OCI-LY7 (cell line): ENCODE results near the gene IRX3. TPM values are rescaled to one million over a fixed set of nuclear protein-coding genes. Genes with fewer than 3 reads are reported as not detected.

ENCODE experiments used
- Bru-seq: library from RNA; stranded (reverse); fragments of 400-500 nt; gene quantifications from one replicate; lab custom pipeline; 2021; lab: Mats Ljungman, UMichigan
- BruChase-seq, 2 experiments: library from RNA; stranded (reverse); fragments of 400-500 nt; gene quantifications; one replicate each; lab custom pipeline; 2021; lab: Mats Ljungman, UMichigan
- BruUV-seq: library from RNA; stranded (reverse); fragments of 400-500 nt; replicated peaks from 2 replicates; lab custom pipeline; 2021; lab: Mats Ljungman, UMichigan
- CTCF ChIA-PET: fragments of 300-600 bp; sonication (Branson Sonifier 250); formaldehyde crosslinking; loops from one replicate; lab custom pipeline; 2022; ENCODE audit warnings: antibody characterized with exemption; ENCODE audit not compliant: unreplicated experiment; lab: Charles Lee
- POLR2A ChIA-PET: fragments of 300-600 bp; sonication (Branson Sonifier 250); formaldehyde crosslinking; loops from one replicate; lab custom pipeline; 2022; ENCODE audit warnings: antibody characterized with exemption; lab: Charles Lee
- DNase-seq: peaks from one replicate; pipeline ENCODE4 v3.0.0-alpha.2; 2015; ENCODE audit warnings: low spot score
- H2AFZ ChIP-seq: fragments of 200-600 bp; sonication (generic), shearing (Covaris generic); 2 replicates; pipeline ENCODE4 v1.6.1; 2014; ENCODE audit warnings: mild to moderate bottlenecking, antibody characterized with exemption, low read length, moderate library complexity
- H3K27ac ChIP-seq: fragments of 200-600 bp; sonication (generic); 2 replicates; pipeline ENCODE4 v1.5.1; 2014; ENCODE audit warnings: mixed run types, low read depth, mild to moderate bottlenecking, moderate library complexity, low read length, inconsistent platforms; ENCODE audit not compliant: poor library complexity, severe bottlenecking
- H3K36me3 ChIP-seq: fragments of 200-600 bp; sonication (generic); 2 replicates; pipeline ENCODE4 v1.6.1; 2014; ENCODE audit warnings: mild to moderate bottlenecking, antibody characterized with exemption, low read length, moderate library complexity, mixed read lengths; ENCODE audit not compliant: insufficient read depth
- H3K4me1 ChIP-seq: fragments of 200-600 bp; sonication (generic); 2 replicates; pipeline ENCODE4 v1.5.1; 2014; ENCODE audit warnings: mild to moderate bottlenecking, low read length; ENCODE audit not compliant: insufficient read depth, poor library complexity, severe bottlenecking
- H3K4me2 ChIP-seq: fragments of 200-600 bp; sonication (generic); 2 replicates; pipeline ENCODE4 v1.6.1; 2014; ENCODE audit warnings: mild to moderate bottlenecking, low read length
- H3K4me3 ChIP-seq: fragments of 200-600 bp; sonication (generic); 2 replicates; pipeline ENCODE4 v1.5.1; 2014; ENCODE audit warnings: mild to moderate bottlenecking, low read depth, low read length; ENCODE audit not compliant: poor library complexity, severe bottlenecking
- H3K79me2 ChIP-seq: fragments of 200-600 bp; sonication (generic); 2 replicates; pipeline ENCODE4 v1.6.1; 2016; ENCODE audit warnings: low read depth, mild to moderate bottlenecking, low read length, moderate library complexity, mixed read lengths; ENCODE audit not compliant: insufficient read depth
- H3K9me2 ChIP-seq: fragments of 200-600 bp; sonication (generic); 2 replicates; pipeline ENCODE4 v1.6.1; 2016; ENCODE audit warnings: mild to moderate bottlenecking, low read length, mixed read lengths; ENCODE audit not compliant: insufficient read depth
- H3K9me3 ChIP-seq: fragments of 200-600 bp; sonication (generic); 2 replicates; pipeline ENCODE4 v1.6.1; 2014; ENCODE audit warnings: mild to moderate bottlenecking, mixed run types, low read length, mixed read lengths
- H4K20me1 ChIP-seq: fragments of 200-600 bp; sonication (generic); 2 replicates; pipeline ENCODE4 v1.6.1; 2014; ENCODE audit warnings: mild to moderate bottlenecking, antibody characterized with exemption, low read length, moderate library complexity, mixed read lengths; ENCODE audit not compliant: insufficient read depth
- CTCF ChIP-seq: fragments of 200-600 bp; sonication (generic); conservative IDR thresholded peaks from 2 replicates; pipeline ENCODE4 v1.5.1; 2014; ENCODE audit warnings: mild to moderate bottlenecking, antibody characterized with exemption, low read length, moderate library complexity, mixed read lengths
- EZH2phosphoT487 ChIP-seq: fragments of 200-600 bp; sonication (generic); IDR thresholded peaks from 2 replicates; pipeline ENCODE4 v1.6.1; 2018; ENCODE audit warnings: low read depth, borderline replicate concordance, mild to moderate bottlenecking, mixed run types, antibody characterized with exemption, low read length, moderate library complexity, mixed read lengths
- intact Hi-C: fragments of 100-400 bp; cut with micrococcal nuclease; formaldehyde crosslinking; loops from one replicate; pipeline ENCODE4 v1.10.0; 2022; ENCODE audit not compliant: unreplicated experiment
- long read RNA-seq: library from polyadenylated mRNA; stranded (forward); transcript quantifications from one replicate; pipeline ENCODE4 v2.0.0, GENCODE V29; 2022
- total RNA-seq, 2 experiments: library from RNA; depleted of rRNA in 1 of 2; stranded (reverse); fragments of >200 nt in 1 of 2; shearing (Covaris generic) in 1 of 2; gene quantifications; 2 replicates each; pipeline ENCODE4 v1.2.3, GENCODE V29; 2014 to 2022

IRX3 gene
- not detected in 2 replicates for total RNA-seq (2014; rRNA removed; shearing (Covaris generic))
- total RNA-seq (2022): not detected in 2 replicates
- Bru-seq, nascent RNA: not detected
- not detected for BruChase-seq, experiment 1, labeled RNA remaining after a 6-hour chase
- BruChase-seq, experiment 2, labeled RNA remaining after a 2-hour chase: not detected
- long read RNA-seq: 0 reads

GRCh38 chr16:54286366-54287130 lies at the start of gene IRX3:
Gene IRX3 (minus strand): TSS chr16:54286787. CDS start chr16:54286050, 737 bp downstream.
- no TSS peak for BruUV-seq
- no peaks in the 10 kb centered on the region for H3K79me2 ChIP-seq
- H3K9me3 ChIP-seq: no peaks in the 10 kb centered on the region
- DNase-seq: no peak
- no peaks in the 10 kb centered on the region for H3K4me1 ChIP-seq
- no peaks in the 10 kb centered on the region for H4K20me1 ChIP-seq
- intact Hi-C loops: no loop called here
- ChIA-PET CTCF (no interaction called here), POLR2A (no interaction called here)
- no peak within 1 kb of the TSS for H3K4me3 ChIP-seq
- H3K9me2 ChIP-seq: no peaks in the 10 kb centered on the region
- no peak within 1 kb of the TSS for H3K4me2 ChIP-seq
- H3K27ac ChIP-seq: no peak within 1 kb of the TSS
- no peaks in the 10 kb centered on the region for H3K36me3 ChIP-seq
- TF ChIP-seq EZH2phosphoT487: no peak
- no peak within 1 kb of the TSS for H2AFZ ChIP-seq

- Histone ChIP-seq H3K4me2 (no peak overlapping the region), H3K36me3 (no peaks in the 10 kb centered on the region), H3K4me3 (no peak overlapping the region), H4K20me1 (no peaks in the 10 kb centered on the region), H3K4me1 (no peaks in the 10 kb centered on the region), H3K79me2 (no peaks in the 10 kb centered on the region), H3K9me3 (no peaks in the 10 kb centered on the region), H3K27ac (no peak overlapping the region), H2AFZ (no peak overlapping the region), H3K9me2 (no peaks in the 10 kb centered on the region)
- intact Hi-C loops: no loop called here
- no peak for DNase-seq
- TF ChIP-seq EZH2phosphoT487 (no peak), CTCF (no peak)
- ChIA-PET POLR2A (no interaction called here), CTCF (no interaction called here)
- no TSS peak for BruUV-seq
These were observed 48.6 kb upstream of the IRX3 start for GRCh38 chr16:54335230-54335629.

- intact Hi-C loops: no loop called here
- H3K9me2 ChIP-seq: no peaks in the 10 kb centered on the region
These were observed 47.6 kb upstream of the IRX3 start for GRCh38 chr16:54334208-54334607.

More at GRCh38 chr16:54334208-54334607, 47.6 kb upstream of the IRX3 start:
- H4K20me1 ChIP-seq: no peaks in the 10 kb centered on the region
- no peaks in the 10 kb centered on the region for H3K36me3 ChIP-seq
- no peaks in the 10 kb centered on the region for H3K9me3 ChIP-seq
- H2AFZ ChIP-seq: no peak overlapping the region
- no peak for DNase-seq
- CTCF ChIA-PET: no interaction called here
- TF ChIP-seq CTCF (no peak), EZH2phosphoT487 (no peak)
- no peaks in the 10 kb centered on the region for H3K79me2 ChIP-seq
- H3K4me1 ChIP-seq: no peaks in the 10 kb centered on the region
- no peak overlapping the region for H3K27ac ChIP-seq
- no TSS peak for BruUV-seq
- H3K4me3 ChIP-seq: no peak overlapping the region
- POLR2A ChIA-PET: interaction anchor here (0.7 kb wide), 2 partner anchors 44 to 965 kb away, joined by 3 to 6 read pairs; no protein-coding TSS in a partner anchor
- no peak overlapping the region for H3K4me2 ChIP-seq
